GM12891 (cell line): Measurements from ENCODE around the gene GSDME.

Source experiments
- PAX5 ChIP-seq: IDR thresholded peaks from 2 replicates; pipeline ENCODE4 v1.6.1; 2011; ENCODE audit warnings: low read length, moderate library complexity, mild to moderate bottlenecking; ENCODE audit not compliant: insufficient read depth, severe bottlenecking
- POLR2A ChIP-seq: IDR thresholded peaks from 2 replicates; pipeline ENCODE4 v1.6.1; 2011; ENCODE audit warnings: low read depth, low read length, control low read depth
- POLR2AphosphoS5 ChIP-seq: IDR thresholded peaks from 2 replicates; pipeline ENCODE4 v1.6.1; 2011; ENCODE audit warnings: low read depth, low read length, control low read depth
- SPI1 ChIP-seq: IDR thresholded peaks from 2 replicates; pipeline ENCODE4 v1.6.1; 2011; ENCODE audit warnings: low read depth, low read length, control low read depth

DNA sequence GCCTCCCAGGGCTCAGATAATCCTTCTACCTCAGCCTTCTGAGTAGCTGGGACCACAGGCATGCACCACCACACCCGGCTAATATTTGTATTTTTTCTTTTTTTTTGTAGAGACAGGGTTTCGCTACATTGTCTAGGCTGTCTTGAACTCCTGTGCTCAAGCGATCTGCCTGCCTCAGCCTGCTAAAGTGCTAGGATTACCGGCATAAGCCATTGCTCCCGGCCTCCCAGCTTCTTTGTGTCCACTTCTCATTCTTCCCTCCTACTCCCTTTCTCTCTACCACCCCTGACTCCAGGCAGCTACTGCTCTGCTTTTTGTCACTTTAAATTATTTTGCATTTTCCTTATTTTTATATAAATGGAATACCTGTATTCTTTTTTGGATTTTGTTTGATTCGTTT is 100.7 kb downstream of the GSDME start:
- TF ChIP-seq POLR2AphosphoS5 (no peak), POLR2A (no peak), SPI1 (no peak), PAX5 (no peak)
